Stimulated activated CD4-positive, alpha-beta T cell treated with anti-CD3 and anti-CD28 coated beads, Interleukin-12 subunit alpha, Interleukin-12 subunit beta, amount 100 ng/mL, for 48 hours (primary cell): ENCODE results near the gene GMPPA.
A peak's percentile ranks its signal among the peaks of the same experiment; 100 is the strongest.

Experiments used
- DNase-seq, 3 donors: peaks; one replicate each; pipeline ENCODE4 v3.0.0-alpha.2; 2020; ENCODE audit warnings: low read depth in 2 of 3, low spot score in 1 of 3

Gene GMPPA

GRCh38 chr2:219502618-219503017 is 3.9 kb downstream of the GMPPA start:
- DNase-seq = no peak

- DNase-seq = no peak
Measured at GRCh38 chr2:219505585-219505984, 6.9 kb downstream of the GMPPA start.

- no peak for DNase-seq
Measured at GRCh38 chr2:219506153-219506801, 7.6 kb downstream of the GMPPA start.

- DNase-seq = no peak
Measured at GRCh38 chr2:219506802-219507526, 8.3 kb downstream of the GMPPA start.

- DNase-seq = no peak
Measured at GRCh38 chr2:219507581-219508443, 9.1 kb downstream of the GMPPA start.

- no peak for DNase-seq
Measured at GRCh38 chr2:219508444-219508734, 9.7 kb downstream of the GMPPA start.

GRCh38 chr2:219508971-219509779 is 10.5 kb downstream of the GMPPA start:
- DNase-seq = no peak

GRCh38 chr2:219509780-219510511 is 11.3 kb downstream of the GMPPA start:
- peak; percentile 21 to 35 (median 28) for DNase-seq

GRCh38 chr2:219510512-219511135 is 11.9 kb downstream of the GMPPA start:
- no peak for DNase-seq

GRCh38 chr2:219511547-219512325 is 13.0 kb downstream of the GMPPA start:
- DNase-seq = no peak

- no peak for DNase-seq
Measured at GRCh38 chr2:219512524-219513216, 14.0 kb downstream of the GMPPA start.

GRCh38 chr2:219513787-219514186 is 15.1 kb downstream of the GMPPA start:
- DNase-seq = no peak

GRCh38 chr2:219514196-219514761 is 15.6 kb downstream of the GMPPA start, which contains the start of gene ASIC4:
Gene ASIC4 (plus strand): TSS chr2:219514482. CDS start chr2:219514725, 243 bp downstream.
- DNase-seq = no peak

- no peak for DNase-seq
Measured at GRCh38 chr2:219514836-219515235, 16.1 kb downstream of the GMPPA start.

- no peak for DNase-seq
Measured at GRCh38 chr2:219515874-219516629, 17.4 kb downstream of the GMPPA start.

- DNase-seq = no peak
Measured at GRCh38 chr2:219516888-219517287, 18.2 kb downstream of the GMPPA start.

- DNase-seq = no peak
Measured at GRCh38 chr2:219517954-219518778, 19.5 kb downstream of the GMPPA start.
